Activated T-helper 9 cell treated with anti-CD3 and anti-CD28 coated beads, Interleukin-2, amount 50 U/mL, for 16 hours (primary cell): ENCODE measurements around the gene HDAC11.
"Not testable (repeated sequence)": the region's sequence is repeated elsewhere in the genome, so short reads cannot be mapped to it uniquely, and the experiment has no call there.

Experiments used
- DNase-seq: peaks from one replicate; pipeline ENCODE4 v3.0.0-alpha.2; 2020; ENCODE audit warnings: low read depth

The HDAC11 gene

GRCh38 chr3:13507570-13508339 lies 27.6 kb downstream of the HDAC11 start:
- DNase-seq = no peak

GRCh38 chr3:13508496-13508895 lies 28.4 kb downstream of the HDAC11 start:
- DNase-seq = no peak

- no peak for DNase-seq
Measured at GRCh38 chr3:13509059-13509815, 29.1 kb downstream of the HDAC11 start.

- DNase-seq = no peak
Measured at GRCh38 chr3:13509816-13510192, 29.7 kb downstream of the HDAC11 start.

- no peak for DNase-seq
Measured at GRCh38 chr3:13512451-13512850, 32.3 kb downstream of the HDAC11 start.

- no peak for DNase-seq
Measured at GRCh38 chr3:13513051-13513912, 33.2 kb downstream of the HDAC11 start.

- no peak for DNase-seq
Measured at GRCh38 chr3:13513913-13514517, 33.9 kb downstream of the HDAC11 start.

GRCh38 chr3:13514639-13515435 lies 34.7 kb downstream of the HDAC11 start:
- DNase-seq = no peak

GRCh38 chr3:13515786-13516759 lies 36.0 kb downstream of the HDAC11 start:
- DNase-seq = no peak

GRCh38 chr3:13516760-13517135 lies 36.6 kb downstream of the HDAC11 start:
- DNase-seq = no peak

GRCh38 chr3:13517253-13517977 lies 37.3 kb downstream of the HDAC11 start:
- DNase-seq = no peak

GRCh38 chr3:13518516-13518953 lies 38.4 kb downstream of the HDAC11 start:
- no peak for DNase-seq

GRCh38 chr3:13519006-13519791 lies 39.1 kb downstream of the HDAC11 start:
- DNase-seq = no peak

GRCh38 chr3:13520326-13520880 lies 40.3 kb downstream of the HDAC11 start:
- no peak for DNase-seq

GRCh38 chr3:13521309-13521708 lies 41.2 kb downstream of the HDAC11 start:
- DNase-seq = no peak

- DNase-seq = not testable (repeated sequence)
Measured at GRCh38 chr3:13521749-13522148, 41.6 kb downstream of the HDAC11 start.

- DNase-seq = no peak
Measured at GRCh38 chr3:13522236-13522635, 42.1 kb downstream of the HDAC11 start.

- no peak for DNase-seq
Measured at GRCh38 chr3:13524979-13525669, 45.0 kb downstream of the HDAC11 start.
